ENCODE data around the gene GORAB.

The GORAB gene

GRCh38 chr1:170520601-170521000 lies 11.4 kb upstream of the GORAB start:
- H3K4me2 ChIP-seq, result no peak overlapping the region
- no peak for TF ChIP-seq CTCF (conservative IDR thresholded peaks at IDR 0.05; ENCODE audit: low read depth, low read length)
- H3K9ac ChIP-seq, result no peak overlapping the region
- H3K4me1 ChIP-seq (ENCODE audit: low read depth, poor library complexity, severe bottlenecking), result no peaks in the 10 kb centered on the region
- H4K20me1 ChIP-seq (ENCODE audit: insufficient read depth), result no peaks in the 10 kb centered on the region
- H3K27ac ChIP-seq, result no peak overlapping the region
- H2AFZ ChIP-seq (ENCODE audit: low read depth), result no peak overlapping the region
- no peaks in the 10 kb centered on the region for H3K36me3 ChIP-seq (ENCODE audit: insufficient read depth)
- H3K4me3 ChIP-seq (IDR thresholded peaks at IDR 0.05; ENCODE audit: insufficient read depth, low read depth, low read length), result no peak overlapping the region
- H3K27me3 ChIP-seq (ENCODE audit: insufficient read depth, low read depth), result no peaks in the 10 kb centered on the region
- no peaks in the 10 kb centered on the region for H3K79me2 ChIP-seq (ENCODE audit: insufficient read depth, low read depth)

DNA sequence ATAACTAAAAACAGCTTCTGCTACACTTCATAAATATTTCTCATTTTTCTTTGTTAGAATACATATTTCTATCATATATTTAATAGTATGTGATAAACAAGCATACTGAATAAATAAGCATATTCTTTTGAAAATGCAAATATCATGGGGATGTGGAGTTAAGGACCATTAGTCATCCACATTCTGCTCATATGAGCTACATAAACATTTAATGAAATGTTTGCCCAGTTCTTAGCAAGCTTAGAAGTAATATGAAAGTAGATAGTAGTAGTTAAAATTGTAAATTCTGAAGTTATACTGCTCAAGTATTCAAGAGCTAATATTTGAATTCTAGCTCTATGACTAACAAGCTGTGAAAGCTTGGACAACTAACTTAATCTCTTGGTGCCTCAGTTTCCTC lies 10.1 kb upstream of the GORAB start:
- H3K36me3 ChIP-seq (ENCODE audit: insufficient read depth), result no peaks in the 10 kb centered on the region
- no peaks in the 10 kb centered on the region for H4K20me1 ChIP-seq (ENCODE audit: insufficient read depth)
- no peak overlapping the region for H3K4me3 ChIP-seq (IDR thresholded peaks at IDR 0.05; ENCODE audit: insufficient read depth, low read depth, low read length)
- H2AFZ ChIP-seq (ENCODE audit: low read depth), result no peak overlapping the region
- no peaks in the 10 kb centered on the region for H3K79me2 ChIP-seq (ENCODE audit: insufficient read depth, low read depth)
- no peak for TF ChIP-seq CTCF (conservative IDR thresholded peaks at IDR 0.05; ENCODE audit: low read depth, low read length)
- no peak overlapping the region for H3K27ac ChIP-seq
- no peaks in the 10 kb centered on the region for H3K27me3 ChIP-seq (ENCODE audit: insufficient read depth, low read depth)
- no peak overlapping the region for H3K4me2 ChIP-seq
- no peaks in the 10 kb centered on the region for H3K4me1 ChIP-seq (ENCODE audit: low read depth, poor library complexity, severe bottlenecking)
- H3K9ac ChIP-seq, result no peak overlapping the region

- H3K9ac ChIP-seq, result peak overlapping the region; percentile 91
- TF ChIP-seq CTCF (conservative IDR thresholded peaks at IDR 0.05; ENCODE audit: low read depth, low read length), result no peak
- H3K4me3 ChIP-seq (IDR thresholded peaks at IDR 0.05; ENCODE audit: insufficient read depth, low read depth, low read length), result peak overlapping the region; percentile 97
- peak overlapping the region; percentile 82 for H3K27ac ChIP-seq
- no peaks in the 10 kb centered on the region for H3K27me3 ChIP-seq (ENCODE audit: insufficient read depth, low read depth)
- H4K20me1 ChIP-seq (ENCODE audit: insufficient read depth), result no peaks in the 10 kb centered on the region
- H3K4me2 ChIP-seq, result peak overlapping the region; percentile 25; the same call in 1 of the 2 replicates
- peaks cover 28% of the 10 kb centered on the region for H3K79me2 ChIP-seq (ENCODE audit: insufficient read depth, low read depth)
- peaks cover 12% of the 10 kb centered on the region for H3K4me1 ChIP-seq (ENCODE audit: low read depth, poor library complexity, severe bottlenecking)
- no peaks in the 10 kb centered on the region for H3K36me3 ChIP-seq (ENCODE audit: insufficient read depth)
- H2AFZ ChIP-seq (ENCODE audit: low read depth), result peak overlapping the region; percentile 88
Observed at GRCh38 chr1:170530972-170531757, 801 bp upstream of the GORAB start.

DNA sequence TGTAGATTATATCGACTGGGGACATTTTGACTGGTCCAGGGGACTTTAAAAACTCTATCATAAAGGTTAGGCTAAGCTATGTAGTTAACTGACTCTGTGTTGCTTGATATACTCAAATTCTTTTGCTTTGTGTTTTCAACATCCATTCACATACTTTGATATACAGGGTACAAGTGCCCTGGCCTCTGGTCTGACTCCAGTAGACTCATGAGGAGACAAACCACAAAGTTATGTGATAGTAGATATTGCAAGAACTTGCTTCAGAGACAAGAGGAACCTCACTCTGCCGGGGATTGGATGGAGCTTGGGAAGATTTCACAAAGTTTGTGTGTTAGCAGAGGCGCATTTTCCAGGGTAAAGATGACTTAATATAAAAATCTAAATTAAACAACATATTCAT lies 1.3 kb downstream of the GORAB start:
- Histone ChIP-seq H3K4me3 (IDR thresholded peaks at IDR 0.05; ENCODE audit: insufficient read depth, low read depth, low read length) (no peak overlapping the region), H3K4me2 (peak overlapping the region; percentile 94), H4K20me1 (ENCODE audit: insufficient read depth) (no peaks in the 10 kb centered on the region), H3K27ac (no peak overlapping the region), H2AFZ (ENCODE audit: low read depth) (no peak overlapping the region), H3K27me3 (ENCODE audit: insufficient read depth, low read depth) (no peaks in the 10 kb centered on the region), H3K9ac (peak overlapping the region; percentile 91; the same call in 1 of the 2 replicates), H3K4me1 (ENCODE audit: low read depth, poor library complexity, severe bottlenecking) (peaks cover 12% of the 10 kb centered on the region), H3K79me2 (ENCODE audit: insufficient read depth, low read depth) (peaks cover 40% of the 10 kb centered on the region), H3K36me3 (ENCODE audit: insufficient read depth) (no peaks in the 10 kb centered on the region)
- TF ChIP-seq CTCF (conservative IDR thresholded peaks at IDR 0.05; ENCODE audit: low read depth, low read length), result no peak
